ENCODE measurements around the gene TOX2.

DNA sequence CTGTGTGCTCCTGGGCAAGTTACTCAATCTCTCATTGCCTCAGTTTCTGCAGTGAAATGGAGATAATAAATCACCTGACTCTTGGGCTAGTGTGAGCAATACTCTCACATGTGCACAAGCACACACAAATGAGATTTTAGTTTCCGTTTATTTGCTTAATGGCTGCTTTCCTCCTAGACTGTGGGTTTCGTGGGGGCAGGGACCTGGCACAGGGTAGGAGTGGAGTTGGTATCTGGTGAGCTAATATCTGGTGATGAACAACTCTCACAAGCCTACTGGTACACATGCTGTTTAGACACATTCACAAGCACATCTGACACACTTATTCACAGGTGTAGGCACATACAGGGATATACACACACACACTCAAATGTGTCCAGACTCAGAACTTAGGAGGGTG is 73.8 kb downstream of the TOX2 start:
- no peak for TF ChIP-seq POLR2A (IDR thresholded peaks at IDR 0.05)
- TF ChIP-seq, protein P1, sequence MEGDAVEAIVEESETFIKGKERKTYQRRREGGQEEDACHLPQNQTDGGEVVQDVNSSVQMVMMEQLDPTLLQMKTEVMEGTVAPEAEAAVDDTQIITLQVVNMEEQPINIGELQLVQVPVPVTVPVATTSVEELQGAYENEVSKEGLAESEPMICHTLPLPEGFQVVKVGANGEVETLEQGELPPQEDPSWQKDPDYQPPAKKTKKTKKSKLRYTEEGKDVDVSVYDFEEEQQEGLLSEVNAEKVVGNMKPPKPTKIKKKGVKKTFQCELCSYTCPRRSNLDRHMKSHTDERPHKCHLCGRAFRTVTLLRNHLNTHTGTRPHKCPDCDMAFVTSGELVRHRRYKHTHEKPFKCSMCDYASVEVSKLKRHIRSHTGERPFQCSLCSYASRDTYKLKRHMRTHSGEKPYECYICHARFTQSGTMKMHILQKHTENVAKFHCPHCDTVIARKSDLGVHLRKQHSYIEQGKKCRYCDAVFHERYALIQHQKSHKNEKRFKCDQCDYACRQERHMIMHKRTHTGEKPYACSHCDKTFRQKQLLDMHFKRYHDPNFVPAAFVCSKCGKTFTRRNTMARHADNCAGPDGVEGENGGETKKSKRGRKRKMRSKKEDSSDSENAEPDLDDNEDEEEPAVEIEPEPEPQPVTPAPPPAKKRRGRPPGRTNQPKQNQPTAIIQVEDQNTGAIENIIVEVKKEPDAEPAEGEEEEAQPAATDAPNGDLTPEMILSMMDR (IDR thresholded peaks at IDR 0.05 in 4 of 5, conservative IDR thresholded peaks at IDR 0.05 in 1 of 5), result no peak

Data from gastrocnemius medialis (tissue), 4 donors.